Transverse colon (tissue), 4 donors: ENCODE results near the gene ABO. TPM values are rescaled to one million over a fixed set of nuclear protein-coding genes. Genes with fewer than 3 reads are reported as not detected.

ENCODE experiments used
- DNase-seq: peaks from one replicate; pipeline ENCODE4 v3.0.0-alpha.2; 2019
- H3K27ac ChIP-seq, 4 donors: fragments of 200-600 bp; sonication (generic); 2 replicates each; pipeline ENCODE4 v1.5.1; 2016 to 2018; ENCODE audit warnings: inconsistent platforms in 4 of 4
- H3K27me3 ChIP-seq: fragments of 200-600 bp; sonication (generic); 2 replicates; pipeline ENCODE4 v1.5.1; 2017; ENCODE audit warnings: inconsistent platforms
- H3K36me3 ChIP-seq, 4 donors: fragments of 200-600 bp; sonication (generic); 2 replicates each; pipeline ENCODE4 v1.5.1; 2017 to 2019; ENCODE audit warnings: inconsistent platforms in 4 of 4
- H3K4me1 ChIP-seq, 4 donors: fragments of 200-600 bp; sonication (generic); 2 replicates each; pipeline ENCODE4 v1.5.1; 2017 to 2020; ENCODE audit warnings: inconsistent platforms in 4 of 4
- H3K4me3 ChIP-seq, 4 donors: fragments of 200-600 bp; sonication (generic); 1 replicate in 1 of 4; 2 replicates in 3 of 4; pipeline versions ENCODE4 v1.5.1 to v1.6.1; 2017 to 2019; ENCODE audit warnings: inconsistent platforms in 4 of 4
- H3K9me3 ChIP-seq, 2 donors: fragments of 200-600 bp; sonication (generic); 2 replicates each; pipeline ENCODE4 v1.5.1; 2017 to 2019; ENCODE audit warnings: inconsistent platforms in 2 of 2
- CTCF ChIP-seq, 5 experiments: fragments of 200-600 bp in 3 of 5; fragments of 450-650 bp in 2 of 5; sonication (generic) in 3 of 5; IDR thresholded peaks; 1 replicate in 2 of 5; 2 replicates in 3 of 5; pipeline ENCODE4 v1.5.1; 2016 to 2017; ENCODE audit warnings: antibody characterized with exemption in 5 of 5, inconsistent platforms in 3 of 5, mild to moderate bottlenecking in 2 of 5, moderate library complexity in 1 of 5
- EP300 ChIP-seq: sonication (generic); formaldehyde crosslinking; IDR thresholded peaks from one replicate; pipeline ENCODE4 v1.6.1; 2017; ENCODE audit warnings: antibody characterized with exemption, low read depth
- POLR2A ChIP-seq: fragments of 450-650 bp; IDR thresholded peaks from one replicate; pipeline ENCODE4 v1.6.1; 2016; ENCODE audit warnings: antibody characterized with exemption, mild to moderate bottlenecking, moderate library complexity
- POLR2AphosphoS5 ChIP-seq, 3 donors: sonication (generic); formaldehyde crosslinking; IDR thresholded peaks; one replicate each; pipeline ENCODE4 v1.6.1; 2016; ENCODE audit warnings: antibody characterized with exemption in 3 of 3
- WGBS, 2 donors: methylation state at CpG; one replicate each; pipeline ENCODE4 v1.1.5; 2018; ENCODE audit warnings: low coverage in 1 of 2; 5-methylcytosine and 5-hydroxymethylcytosine counted together
- in situ Hi-C, 4 donors: fragments of 200-750 bp; cut with MboI; loops; one replicate each; pipeline versions ENCODE4 v1.15.0 to v1.15.1; 2017; ENCODE audit warnings: low sequenced_read_pairs in 3 of 4, low pct_ligation_motif_present in 1 of 4, low pct_unique_long_range_greater_than_20kb in 1 of 4
- intact Hi-C: fragments of 100-400 bp; cut with DNase I; formaldehyde crosslinking; loops from one replicate; pipeline ENCODE4 v1.15.1; 2023; ENCODE audit warnings: low total_unique reads
- total RNA-seq, 4 donors: library from RNA; depleted of rRNA; stranded (reverse); fragments of >200 nt; gene quantifications; one replicate each; pipeline ENCODE4 v1.1.0, GENCODE V29; 2016

The ABO gene
- total RNA-seq, 4 donors from 2014 or later = 77.4 to 199 (median 141) TPM

- intact Hi-C loops = no loop called here
- Histone ChIP-seq H3K27ac (no peak overlapping the region), H3K36me3 (no peaks in the 10 kb centered on the region), H3K4me1 (peaks cover 6 to 25% (median 17%) of the 10 kb centered on the region in 4 donors), H3K9me3 (no peaks in the 10 kb centered on the region), H3K4me3 (no peak overlapping the region), H3K27me3 (no peaks in the 10 kb centered on the region)
- TF ChIP-seq CTCF (IDR thresholded peaks at IDR 0.05) (no peak), POLR2AphosphoS5 (IDR thresholded peaks at IDR 0.05) (no peak), POLR2A (no peak), EP300 (no peak)
- no peak for DNase-seq
- in situ Hi-C loops = no loop called here
- 96% methylated on average over 5 of the region's 6 CpGs; no CpG with 5 or more reads in 1 of the 2 donors for WGBS, 2 donors
Measured at GRCh38 chr9:133246991-133247390, 28.0 kb downstream of the ABO start.

- no peaks in the 10 kb centered on the region for H3K36me3 ChIP-seq
- peaks cover 6 to 21% (median 12%) of the 10 kb centered on the region in 4 donors for H3K4me1 ChIP-seq
- TF ChIP-seq EP300 = no peak
- TF ChIP-seq CTCF (IDR thresholded peaks at IDR 0.05) = no peak
- no peak for TF ChIP-seq POLR2A
- no peak for TF ChIP-seq POLR2AphosphoS5 (IDR thresholded peaks at IDR 0.05)
- in situ Hi-C loops (no loop called here), intact Hi-C loops (no loop called here)
- 90% methylated on average over 16 of the region's 16 CpGs; no CpG with 5 or more reads in 1 of the 2 donors for WGBS, 2 donors
- H3K4me3 ChIP-seq = no peak overlapping the region
- no peaks in the 10 kb centered on the region for H3K27me3 ChIP-seq
- no peak for DNase-seq
- no peaks in the 10 kb centered on the region for H3K9me3 ChIP-seq
- H3K27ac ChIP-seq = no peak overlapping the region
Measured at GRCh38 chr9:133246562-133246961, 28.4 kb downstream of the ABO start.

GRCh38 chr9:133242991-133243390, 32.0 kb downstream of the ABO start:
- no peak overlapping the region for H3K27ac ChIP-seq
- in situ Hi-C loops (no loop called here), intact Hi-C loops (no loop called here)
- no peaks in the 10 kb centered on the region for H3K27me3 ChIP-seq
- no peak for TF ChIP-seq EP300
- TF ChIP-seq POLR2A = no peak
- no peak for TF ChIP-seq CTCF (IDR thresholded peaks at IDR 0.05)
- no peak for TF ChIP-seq POLR2AphosphoS5 (IDR thresholded peaks at IDR 0.05)
- no peak overlapping the region for H3K4me3 ChIP-seq
- no peaks in the 10 kb centered on the region for H3K9me3 ChIP-seq
- no peaks in the 10 kb centered on the region for H3K36me3 ChIP-seq
- DNase-seq = no peak
- H3K4me1 ChIP-seq = peaks cover 6 to 27% (median 17%) of the 10 kb centered on the region in 4 donors
- 69 to 79% methylated on average over 8 of the region's 8 CpGs for WGBS, 2 donors

GRCh38 chr9:133242241-133242640, 32.8 kb downstream of the ABO start:
- TF ChIP-seq EP300 (no peak), POLR2AphosphoS5 (IDR thresholded peaks at IDR 0.05) (no peak), POLR2A (no peak), CTCF (IDR thresholded peaks at IDR 0.05) (no peak)
- H3K36me3 ChIP-seq = no peaks in the 10 kb centered on the region
- 82 to 94% methylated on average over 9 to 14 of the region's 14 CpGs for WGBS, 2 donors
- H3K27me3 ChIP-seq = no peaks in the 10 kb centered on the region
- in situ Hi-C loops (no loop called here), intact Hi-C loops (no loop called here)
- DNase-seq = no peak
- no peak overlapping the region for H3K27ac ChIP-seq
- no peak overlapping the region for H3K4me3 ChIP-seq
- H3K9me3 ChIP-seq = no peaks in the 10 kb centered on the region
- peaks cover 10 to 34% (median 17%) of the 10 kb centered on the region in 4 donors for H3K4me1 ChIP-seq
